Stimulated activated CD4-positive, alpha-beta T cell treated with anti-CD3 and anti-CD28 coated beads, Interleukin-15, amount 100 ng/mL, for 24 hours (primary cell): ENCODE data around the gene EIF4ENIF1.
"Not testable (repeated sequence)": the region's sequence is repeated elsewhere in the genome, so short reads cannot be mapped to it uniquely, and the experiment has no call there.

Experiments used
- DNase-seq: peaks from one replicate; pipeline ENCODE4 v3.0.0-alpha.2; 2020

EIF4ENIF1 gene, protein sequence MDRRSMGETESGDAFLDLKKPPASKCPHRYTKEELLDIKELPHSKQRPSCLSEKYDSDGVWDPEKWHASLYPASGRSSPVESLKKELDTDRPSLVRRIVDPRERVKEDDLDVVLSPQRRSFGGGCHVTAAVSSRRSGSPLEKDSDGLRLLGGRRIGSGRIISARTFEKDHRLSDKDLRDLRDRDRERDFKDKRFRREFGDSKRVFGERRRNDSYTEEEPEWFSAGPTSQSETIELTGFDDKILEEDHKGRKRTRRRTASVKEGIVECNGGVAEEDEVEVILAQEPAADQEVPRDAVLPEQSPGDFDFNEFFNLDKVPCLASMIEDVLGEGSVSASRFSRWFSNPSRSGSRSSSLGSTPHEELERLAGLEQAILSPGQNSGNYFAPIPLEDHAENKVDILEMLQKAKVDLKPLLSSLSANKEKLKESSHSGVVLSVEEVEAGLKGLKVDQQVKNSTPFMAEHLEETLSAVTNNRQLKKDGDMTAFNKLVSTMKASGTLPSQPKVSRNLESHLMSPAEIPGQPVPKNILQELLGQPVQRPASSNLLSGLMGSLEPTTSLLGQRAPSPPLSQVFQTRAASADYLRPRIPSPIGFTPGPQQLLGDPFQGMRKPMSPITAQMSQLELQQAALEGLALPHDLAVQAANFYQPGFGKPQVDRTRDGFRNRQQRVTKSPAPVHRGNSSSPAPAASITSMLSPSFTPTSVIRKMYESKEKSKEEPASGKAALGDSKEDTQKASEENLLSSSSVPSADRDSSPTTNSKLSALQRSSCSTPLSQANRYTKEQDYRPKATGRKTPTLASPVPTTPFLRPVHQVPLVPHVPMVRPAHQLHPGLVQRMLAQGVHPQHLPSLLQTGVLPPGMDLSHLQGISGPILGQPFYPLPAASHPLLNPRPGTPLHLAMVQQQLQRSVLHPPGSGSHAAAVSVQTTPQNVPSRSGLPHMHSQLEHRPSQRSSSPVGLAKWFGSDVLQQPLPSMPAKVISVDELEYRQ

DNA sequence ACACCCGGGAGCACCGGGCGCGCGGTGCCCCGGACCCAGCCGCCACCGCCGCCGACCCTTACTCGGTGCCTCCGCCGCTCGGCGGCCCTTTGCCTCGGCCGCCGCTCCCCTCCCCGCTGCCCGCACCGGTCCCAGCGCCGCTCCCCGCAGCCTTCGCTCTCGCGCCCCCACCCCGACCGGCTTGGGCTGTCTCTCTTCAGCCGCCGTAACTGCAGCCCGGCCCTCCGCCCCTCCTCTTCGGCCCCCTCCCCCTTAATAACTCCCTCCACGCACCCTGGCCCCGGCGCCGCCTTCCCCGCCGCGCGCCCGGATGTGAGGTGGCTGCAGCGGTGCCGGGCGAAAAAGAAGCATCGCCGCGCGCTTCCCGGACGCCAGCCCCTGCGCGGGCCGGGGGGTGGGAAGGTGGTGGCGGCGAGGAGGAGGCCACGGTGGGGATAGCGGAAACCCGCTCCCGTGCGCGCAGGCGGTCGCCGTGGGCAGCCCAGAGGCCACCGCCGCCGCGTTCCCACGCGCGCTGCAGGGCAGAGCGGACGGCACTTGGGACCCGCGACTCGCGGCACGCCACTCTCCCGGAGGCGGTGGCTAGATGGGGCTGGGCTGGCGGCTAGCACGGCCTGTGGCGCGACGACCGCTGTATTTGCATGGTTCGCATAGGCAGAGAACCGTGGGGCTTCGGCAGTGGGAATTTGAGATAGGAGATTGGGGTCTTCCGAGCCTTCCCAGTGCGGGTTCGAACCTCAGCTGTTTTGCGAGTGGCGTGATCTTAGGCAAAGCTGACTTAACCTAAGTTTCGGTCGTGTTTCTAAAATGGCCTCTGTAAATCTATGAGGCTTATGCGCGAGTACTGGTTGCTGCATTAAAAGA, at the start of gene EIF4ENIF1:
Gene EIF4ENIF1, minus strand, starts transcription at position 211 of the 864 bp plus-strand sequence. CDS start 1,124 bp downstream, outside the sequence.
- DNase-seq = peak; percentile 90

- DNase-seq = peak; percentile 60
These were observed 49.2 kb upstream of the EIF4ENIF1 start for GRCh38 chr22:31538815-31539214.

DNA sequence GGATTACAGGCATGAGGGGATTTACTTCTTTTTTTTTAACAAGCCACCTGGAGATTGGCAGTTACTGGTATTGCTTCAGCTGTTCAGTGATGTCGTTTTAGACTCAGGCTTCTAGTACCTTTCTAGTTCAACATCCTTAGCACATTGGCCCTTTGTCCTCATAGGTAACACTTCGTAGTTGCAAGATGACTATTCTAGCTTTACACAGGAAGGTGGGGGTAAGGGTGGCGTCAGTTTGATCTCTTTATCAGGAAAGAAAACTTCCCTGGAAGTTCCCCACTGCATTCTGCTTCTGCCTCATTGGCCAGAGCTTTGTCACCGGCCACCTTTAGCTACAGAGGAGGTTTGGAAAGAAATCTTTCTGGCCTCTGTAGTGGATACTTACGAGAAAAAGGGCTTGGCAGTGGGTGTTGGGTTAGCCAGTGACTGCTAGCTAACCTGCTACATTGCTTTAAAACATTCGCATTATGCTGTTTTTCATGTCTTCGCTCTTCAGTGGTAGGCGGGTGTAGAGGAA, 47.4 kb upstream of the EIF4ENIF1 start:
- peak; percentile 78 for DNase-seq

DNA sequence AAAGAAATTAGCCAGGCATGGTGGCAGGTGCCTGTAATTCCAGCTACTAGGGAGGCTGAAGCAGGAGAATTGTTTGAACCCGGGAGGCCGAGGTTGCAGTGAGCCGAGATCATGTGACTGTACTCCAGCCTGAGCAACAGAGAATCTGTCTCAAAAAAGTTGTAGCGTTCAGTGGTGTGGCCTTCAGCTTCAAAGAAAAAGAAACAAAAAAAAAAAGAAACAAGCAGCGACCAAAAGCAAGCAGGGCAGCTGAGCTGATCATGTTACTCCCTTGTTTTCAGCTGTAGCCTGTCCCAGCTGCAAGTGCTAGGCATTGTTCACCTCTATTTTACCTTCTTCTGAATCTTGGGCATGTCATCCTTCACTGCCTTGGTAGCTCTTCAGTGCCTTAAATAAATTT, 43.7 kb upstream of the EIF4ENIF1 start:
- no peak for DNase-seq

GRCh38 chr22:31532060-31532459, 42.4 kb upstream of the EIF4ENIF1 start:
- no peak for DNase-seq

DNA sequence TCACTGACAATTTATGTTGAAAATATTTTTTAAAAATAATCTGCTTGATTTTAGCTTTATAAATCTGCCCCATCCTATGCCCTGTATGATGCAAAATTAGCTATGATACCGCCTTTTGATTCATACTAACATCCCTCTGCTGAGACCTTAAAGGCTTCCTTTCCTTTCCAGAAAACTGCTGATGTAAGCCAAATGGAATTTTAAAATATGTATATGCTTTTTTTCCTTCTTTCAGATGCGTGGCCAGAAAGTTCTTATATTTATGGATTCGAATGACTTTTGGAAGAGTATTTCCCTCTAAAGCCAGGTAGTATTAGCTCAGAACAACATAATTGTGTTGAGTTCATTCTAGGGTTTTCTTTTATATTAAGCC, 41.2 kb upstream of the EIF4ENIF1 start:
- DNase-seq = no peak

DNA sequence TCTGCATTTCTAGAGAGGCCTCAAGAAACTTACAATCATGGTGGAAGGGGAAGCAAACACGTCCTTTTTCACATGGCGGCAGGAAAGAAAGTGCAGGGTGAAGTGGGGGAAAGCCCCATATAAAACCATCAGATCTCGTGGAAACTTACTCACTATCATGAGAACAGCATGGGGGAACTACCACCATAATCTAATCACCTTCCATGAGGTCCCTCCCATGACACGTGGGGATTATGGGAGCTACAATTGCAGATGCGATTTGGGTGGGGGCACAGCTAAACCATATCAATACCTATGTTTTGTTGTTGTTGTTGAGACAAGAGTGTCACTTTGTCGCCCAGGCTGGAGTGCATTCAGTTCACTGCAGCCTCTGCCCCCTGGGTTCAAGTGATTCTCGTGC, 36.6 kb upstream of the EIF4ENIF1 start:
- peak; percentile 65 for DNase-seq

DNA sequence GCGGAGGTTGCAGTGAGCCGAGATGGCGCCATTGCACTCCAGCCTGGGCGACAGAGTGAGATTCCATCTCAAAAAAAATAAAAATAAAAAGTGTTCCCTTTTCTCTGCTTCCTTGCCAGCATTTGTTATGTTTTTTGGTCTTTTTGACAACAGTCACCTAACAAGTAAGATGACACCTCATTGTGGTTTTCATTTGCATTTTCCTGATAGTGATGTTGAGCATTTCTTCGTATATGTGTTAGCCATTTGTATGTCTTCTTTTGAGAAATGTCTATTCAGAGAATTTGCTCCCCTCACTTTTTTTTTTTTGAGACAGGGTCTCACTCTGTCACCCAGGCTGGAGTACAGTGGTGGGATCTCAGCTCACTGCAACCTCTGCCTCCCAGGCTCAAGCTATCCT, 34.5 kb upstream of the EIF4ENIF1 start:
- not testable (repeated sequence) for DNase-seq

DNA sequence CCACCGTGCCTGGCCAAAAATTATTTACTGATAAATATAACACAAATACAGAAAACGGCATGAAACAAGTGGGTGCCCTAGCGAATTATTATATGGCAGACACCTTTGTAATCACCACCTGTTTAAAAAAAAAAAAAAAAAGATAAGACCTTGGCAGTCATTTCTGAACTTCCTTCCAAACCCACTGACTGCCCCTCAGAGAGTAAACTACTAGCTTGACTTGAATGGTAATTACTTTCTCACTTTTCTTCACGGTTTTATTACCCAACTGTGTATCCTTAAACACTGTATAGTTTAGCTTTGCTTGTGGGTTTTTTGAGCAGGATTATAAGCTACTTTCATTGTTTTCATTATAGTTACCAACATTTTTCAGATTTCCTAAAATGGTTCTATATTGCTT, 30.4 kb upstream of the EIF4ENIF1 start:
- no peak for DNase-seq

DNA sequence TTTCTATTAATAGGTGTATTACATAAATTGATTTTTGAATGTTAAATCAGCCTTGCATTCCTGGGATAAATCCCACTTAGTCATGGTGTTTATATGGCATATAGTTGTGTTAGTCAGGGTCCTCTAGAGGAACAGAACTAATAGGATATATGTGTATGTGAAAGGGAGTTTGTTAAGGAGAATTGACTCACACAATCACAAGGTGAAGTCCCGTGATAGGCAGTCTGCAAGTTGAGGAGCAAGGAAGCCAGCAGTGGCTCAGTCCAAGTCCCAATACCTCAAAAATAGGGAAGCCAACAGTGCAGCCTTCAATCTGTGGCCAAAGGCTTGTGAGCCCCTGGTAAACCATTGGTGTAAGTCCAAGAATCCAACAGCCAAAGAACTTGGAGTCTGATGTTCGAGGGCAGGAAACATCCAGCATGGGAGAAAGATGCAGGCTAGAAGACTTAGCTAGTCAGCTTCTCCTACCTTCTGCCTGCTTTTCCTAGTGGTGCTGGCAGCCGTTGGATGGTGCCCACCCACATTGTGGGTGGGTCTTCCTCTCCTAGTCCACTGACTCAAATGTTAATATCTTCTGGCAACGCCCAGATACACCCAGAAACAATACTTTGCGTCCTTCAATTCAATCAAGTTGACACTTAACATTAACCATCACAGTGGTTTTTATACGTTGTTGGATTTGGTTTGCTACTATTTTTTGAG, 19.6 kb upstream of the EIF4ENIF1 start:
- no peak for DNase-seq

DNA sequence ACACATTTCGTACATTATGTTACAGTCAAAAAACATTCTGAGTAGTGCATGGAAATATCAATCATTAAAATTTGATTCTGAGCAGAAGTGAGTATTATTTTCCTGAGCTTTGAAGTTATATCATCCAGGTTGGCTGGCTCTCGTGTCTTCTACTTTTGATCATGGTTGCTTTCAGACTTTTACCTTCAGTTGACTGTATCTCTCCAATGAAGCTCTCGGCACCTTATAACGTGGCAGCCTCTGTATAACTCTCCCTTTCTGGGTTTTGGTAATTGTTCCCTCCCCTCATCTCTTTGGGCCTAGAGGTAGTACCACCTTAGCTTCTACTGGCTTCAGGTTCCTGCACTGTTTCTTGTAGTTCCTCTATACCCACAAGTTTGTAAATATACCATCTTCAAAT, 18.9 kb upstream of the EIF4ENIF1 start:
- DNase-seq = no peak

GRCh38 chr22:31507517-31507916, 17.9 kb upstream of the EIF4ENIF1 start:
- not testable (repeated sequence) for DNase-seq

DNA sequence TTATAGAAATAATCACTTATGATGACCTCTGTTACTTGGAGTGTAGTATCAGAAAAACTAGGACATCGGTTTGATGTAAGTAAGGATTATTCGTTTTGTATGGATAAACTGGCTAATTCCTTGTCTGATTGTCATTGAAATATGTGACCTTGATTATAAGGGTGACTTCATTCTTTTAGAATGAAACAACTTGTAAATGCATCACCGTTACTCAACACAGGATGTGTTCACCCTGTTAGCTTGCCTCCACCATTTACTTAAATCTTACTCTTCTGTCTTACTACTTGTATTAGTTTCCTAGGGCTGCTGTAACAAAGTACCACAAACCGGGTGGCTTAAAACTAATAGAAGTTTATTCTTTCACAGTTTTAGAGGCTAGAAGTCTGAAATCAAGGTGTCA, 14.6 kb upstream of the EIF4ENIF1 start:
- DNase-seq = no peak

GRCh38 chr22:31503211-31503964, 13.7 kb upstream of the EIF4ENIF1 start:
- DNase-seq = no peak

GRCh38 chr22:31501738-31502137, 12.1 kb upstream of the EIF4ENIF1 start:
- DNase-seq = no peak

DNA sequence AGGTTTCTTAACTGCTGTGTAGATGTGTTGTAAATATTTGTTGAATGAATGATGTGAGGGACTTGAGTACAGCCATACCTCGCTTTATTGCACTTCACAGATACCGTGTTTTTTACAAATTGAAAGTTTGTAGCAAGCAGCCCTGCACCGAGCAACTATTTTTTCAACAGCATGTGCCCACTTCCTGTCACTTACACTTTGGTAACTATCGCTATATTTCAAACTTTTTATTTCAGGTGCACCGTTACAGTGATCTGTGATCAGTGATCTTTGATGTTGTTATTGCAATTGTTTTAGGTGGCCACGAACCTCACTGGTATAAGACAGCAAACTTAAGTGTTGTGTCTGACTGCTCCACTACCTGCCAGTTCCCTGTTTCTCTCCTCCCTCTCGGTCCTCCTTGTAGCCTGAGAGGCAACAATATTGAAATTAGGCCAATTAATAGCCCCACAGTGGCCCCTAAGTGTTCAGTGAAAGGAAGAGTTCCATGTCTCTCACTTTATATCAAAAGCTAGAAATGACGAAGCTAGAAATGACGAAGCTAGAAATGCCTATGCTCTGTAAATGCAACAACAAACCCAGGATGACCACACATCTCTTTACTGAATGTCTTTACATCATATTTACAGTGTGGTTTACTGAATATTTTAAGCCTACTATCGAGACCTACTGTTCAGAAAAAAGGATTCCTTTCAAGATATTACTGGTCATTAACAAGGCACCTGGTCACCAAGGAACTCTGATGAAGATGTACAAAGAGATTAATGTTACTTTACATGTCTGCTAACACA, 7.7 kb upstream of the EIF4ENIF1 start:
- peak; percentile 10 for DNase-seq

GRCh38 chr22:31496735-31497146, 7.1 kb upstream of the EIF4ENIF1 start:
- DNase-seq = peak; percentile 64

GRCh38 chr22:31496007-31496734, 6.5 kb upstream of the EIF4ENIF1 start, which contains the start of gene SFI1:
Gene SFI1, plus strand, starts transcription at chr22:31496536. Its CDS starts 11,749 bp downstream, at chr22:31508285.
- peak; percentile 97 for DNase-seq

DNA sequence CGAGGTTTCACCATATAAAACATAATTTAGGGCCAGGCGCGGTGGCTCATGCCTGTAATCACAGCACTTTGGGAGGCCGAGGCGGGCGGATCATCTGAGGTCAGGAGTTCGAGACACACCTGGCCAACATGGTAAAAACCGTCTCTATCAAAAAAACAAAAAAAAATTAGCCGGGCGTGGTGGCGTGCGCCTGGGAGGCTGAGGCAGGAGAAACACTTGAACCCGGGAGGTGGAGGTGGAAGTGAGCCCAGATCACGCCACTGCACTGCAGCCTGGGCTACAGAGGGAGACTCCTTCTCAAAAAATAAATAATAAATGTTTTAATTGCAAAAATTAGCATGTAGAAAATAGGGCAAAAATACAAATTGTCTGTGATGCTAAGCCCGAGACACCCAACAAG, 5.7 kb upstream of the EIF4ENIF1 start:
- DNase-seq = no peak
